ENCODE data around the gene RFNG. TPM values are rescaled to one million over a fixed set of nuclear protein-coding genes. Genes with fewer than 3 reads are reported as not detected.

RFNG gene
- total and polyA plus RNA-seq, 9 donors: 20.9 to 61.3 (median 44.7) TPM

DNA sequence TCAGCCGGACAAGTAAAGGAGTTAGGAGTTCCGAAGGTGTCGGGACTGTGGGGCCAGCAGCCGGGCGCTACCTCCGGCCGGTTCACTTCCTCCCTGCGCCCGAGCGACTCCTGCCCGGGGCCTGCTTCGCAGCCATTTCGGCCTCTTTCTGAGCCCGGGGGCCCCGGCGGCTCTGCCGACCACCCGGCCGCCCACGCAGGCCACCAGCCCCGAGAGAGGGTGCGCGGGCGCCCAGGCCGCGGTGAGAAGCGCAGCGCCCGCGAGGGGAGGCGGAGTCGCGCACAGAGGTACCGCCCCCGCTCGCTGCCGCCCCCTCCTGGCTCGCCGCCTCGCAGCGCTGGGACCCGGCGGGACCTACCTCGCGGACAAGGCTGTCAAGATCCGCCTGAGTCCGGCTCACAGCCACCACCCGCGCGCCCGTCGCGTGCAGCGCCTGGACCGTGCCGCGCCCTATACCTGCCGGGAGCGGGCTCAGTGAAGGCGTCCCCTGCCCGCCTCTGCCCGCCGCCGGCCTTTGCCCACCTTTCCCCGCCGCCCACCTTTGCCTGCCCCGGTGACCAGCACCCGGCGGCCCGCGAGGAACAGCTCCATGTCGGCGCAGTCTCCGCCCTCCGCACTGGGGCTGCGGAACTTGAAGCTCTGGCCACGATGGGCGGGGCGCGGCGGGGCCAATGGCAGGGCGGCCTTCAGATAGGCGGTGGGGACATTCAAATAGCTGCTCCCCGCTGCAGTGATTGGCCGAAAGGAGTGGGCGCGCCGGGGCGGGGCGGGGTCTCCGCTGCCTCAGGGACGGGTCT lies 14.3 kb downstream of the RFNG start, which contains the start of gene DCXR:
Gene DCXR, minus strand, starts transcription at position 606 of the 797 bp plus-strand sequence. Its CDS starts 15 bp downstream, at position 591.
- H3K4me1 ChIP-seq (ENCODE audit: insufficient read depth): peaks cover 8% of the 10 kb centered on the region
- no peaks in the 10 kb centered on the region for H3K27me3 ChIP-seq
- TF ChIP-seq EP300 (IDR thresholded peaks at IDR 0.05) (no peak), POLR2A (IDR thresholded peaks at IDR 0.05) (peak; percentile 96)
- TF ChIP-seq, protein P1, sequence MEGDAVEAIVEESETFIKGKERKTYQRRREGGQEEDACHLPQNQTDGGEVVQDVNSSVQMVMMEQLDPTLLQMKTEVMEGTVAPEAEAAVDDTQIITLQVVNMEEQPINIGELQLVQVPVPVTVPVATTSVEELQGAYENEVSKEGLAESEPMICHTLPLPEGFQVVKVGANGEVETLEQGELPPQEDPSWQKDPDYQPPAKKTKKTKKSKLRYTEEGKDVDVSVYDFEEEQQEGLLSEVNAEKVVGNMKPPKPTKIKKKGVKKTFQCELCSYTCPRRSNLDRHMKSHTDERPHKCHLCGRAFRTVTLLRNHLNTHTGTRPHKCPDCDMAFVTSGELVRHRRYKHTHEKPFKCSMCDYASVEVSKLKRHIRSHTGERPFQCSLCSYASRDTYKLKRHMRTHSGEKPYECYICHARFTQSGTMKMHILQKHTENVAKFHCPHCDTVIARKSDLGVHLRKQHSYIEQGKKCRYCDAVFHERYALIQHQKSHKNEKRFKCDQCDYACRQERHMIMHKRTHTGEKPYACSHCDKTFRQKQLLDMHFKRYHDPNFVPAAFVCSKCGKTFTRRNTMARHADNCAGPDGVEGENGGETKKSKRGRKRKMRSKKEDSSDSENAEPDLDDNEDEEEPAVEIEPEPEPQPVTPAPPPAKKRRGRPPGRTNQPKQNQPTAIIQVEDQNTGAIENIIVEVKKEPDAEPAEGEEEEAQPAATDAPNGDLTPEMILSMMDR (IDR thresholded peaks at IDR 0.05): peak; percentile 72 to 95 (median 85)
- no peaks in the 10 kb centered on the region for H3K36me3 ChIP-seq
- DNase-seq: peak; percentile 94 to 98 (median 96)
- no peaks in the 10 kb centered on the region for H3K9me3 ChIP-seq
- 0 to 1% (median 0%) methylated on average over 79 to 92 of the region's 92 CpGs for WGBS, 3 donors
- intact Hi-C loops (cut with DNase I): no loop called here
- peak within 1 kb of the TSS; percentile 58 to 91 for H3K27ac ChIP-seq
- peak within 1 kb of the TSS; percentile 75 for H3K4me3 ChIP-seq

GRCh38 chr17:82036634-82037091 lies 14.9 kb downstream of the RFNG start:
- H3K27me3 ChIP-seq: no peaks in the 10 kb centered on the region
- TF ChIP-seq, protein P1 (IDR thresholded peaks at IDR 0.05): no peak
- TF ChIP-seq POLR2A (IDR thresholded peaks at IDR 0.05) (no peak), EP300 (IDR thresholded peaks at IDR 0.05) (no peak)
- H3K36me3 ChIP-seq: no peaks in the 10 kb centered on the region
- peaks cover 8% of the 10 kb centered on the region for H3K4me1 ChIP-seq (ENCODE audit: insufficient read depth)
- peak overlapping the region; percentile 75 for H3K4me3 ChIP-seq
- peak overlapping the region; percentile 58 to 91 for H3K27ac ChIP-seq
- 24 to 47% (median 28%) methylated on average over 11 to 23 of the region's 23 CpGs for WGBS, 3 donors
- H3K9me3 ChIP-seq: no peaks in the 10 kb centered on the region
- intact Hi-C loops (cut with DNase I): no loop called here
- DNase-seq: peak in 1 of 5 donors; percentile 61

- Histone ChIP-seq H3K9me3 (no peaks in the 10 kb centered on the region), H3K27me3 (no peaks in the 10 kb centered on the region), H3K4me1 (ENCODE audit: insufficient read depth) (peaks cover 8% of the 10 kb centered on the region), H3K36me3 (no peaks in the 10 kb centered on the region), H3K27ac (peak overlapping the region; percentile 58 to 91), H3K4me3 (peak overlapping the region; percentile 75)
- intact Hi-C loops (cut with DNase I): no loop called here
- WGBS, 3 donors: 81 to 83% (median 82%) methylated on average over 20 of the region's 20 CpGs
- no peak for DNase-seq
- TF ChIP-seq, protein P1 (IDR thresholded peaks at IDR 0.05): no peak
- no peak for TF ChIP-seq POLR2A (IDR thresholded peaks at IDR 0.05)
- no peak for TF ChIP-seq EP300 (IDR thresholded peaks at IDR 0.05)
Measured at GRCh38 chr17:82035956-82036633, 15.5 kb downstream of the RFNG start.

DNA sequence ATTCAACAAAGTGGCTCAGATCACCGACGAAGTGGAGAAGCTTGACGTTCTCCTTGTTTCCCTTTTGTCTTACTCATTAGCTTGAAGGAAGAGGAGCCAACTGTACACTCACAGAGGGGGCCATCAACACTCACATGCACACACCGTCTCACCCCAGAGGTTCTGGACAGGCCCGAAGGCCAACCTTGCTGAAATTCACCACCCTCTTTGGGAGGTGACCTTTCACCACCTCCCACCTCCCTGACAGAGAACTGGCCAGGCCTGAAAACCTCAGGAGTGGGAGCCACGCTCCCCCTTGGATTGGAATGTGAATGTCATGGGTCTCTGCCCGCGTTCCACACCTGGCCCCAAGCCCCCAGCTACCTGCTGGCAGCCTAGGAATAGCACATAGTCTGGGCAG lies 16.1 kb downstream of the RFNG start:
- TF ChIP-seq POLR2A (IDR thresholded peaks at IDR 0.05): no peak
- TF ChIP-seq, protein P1 (IDR thresholded peaks at IDR 0.05): no peak
- no peak for TF ChIP-seq EP300 (IDR thresholded peaks at IDR 0.05)
- 76 to 88% (median 86%) methylated on average over 8 of the region's 8 CpGs for WGBS, 3 donors
- Histone ChIP-seq H3K4me3 (no peak overlapping the region), H3K27ac (no peak overlapping the region), H3K27me3 (no peaks in the 10 kb centered on the region), H3K4me1 (ENCODE audit: insufficient read depth) (peaks cover 8% of the 10 kb centered on the region), H3K36me3 (no peaks in the 10 kb centered on the region), H3K9me3 (no peaks in the 10 kb centered on the region)
- no peak for DNase-seq
- intact Hi-C loops (cut with DNase I): no loop called here
